Natural killer cell (primary cell): ENCODE results near the gene SLC16A10. TPM values are rescaled to one million over a fixed set of nuclear protein-coding genes. Genes with fewer than 3 reads are reported as not detected.

Source experiments
- ATAC-seq, 3 donors: fragments of 150-1000 bp in 2 of 3; fragments of 200-7000 bp in 1 of 3; cut with Tn5 transposase; 1 replicate in 1 of 3; 2 replicates in 2 of 3; pipeline ENCODE4 v1.10.0; 2021; ENCODE audit warnings: mild to moderate bottlenecking in 2 of 3, moderate library complexity in 2 of 3
- DNase-seq, 2 donors: peaks; one replicate each; pipeline versions ENCODE4 v3.0.0 to v3.0.0-alpha.2; 2013 to 2021; ENCODE audit warnings: mixed read lengths in 1 of 2
- H3K27ac ChIP-seq: one replicate; pipeline ENCODE4 v1.5.1; 2013; ENCODE audit warnings: mild to moderate bottlenecking, low read length
- H3K27me3 ChIP-seq: one replicate; pipeline ENCODE4 v1.6.1; 2013; ENCODE audit warnings: low read length; ENCODE audit not compliant: control insufficient read depth, insufficient read depth
- H3K36me3 ChIP-seq: one replicate; pipeline ENCODE4 v1.6.1; 2013; ENCODE audit warnings: low read length; ENCODE audit not compliant: control insufficient read depth, insufficient read depth
- H3K4me1 ChIP-seq: one replicate; pipeline ENCODE4 v1.6.1; 2013; ENCODE audit warnings: low read length; ENCODE audit not compliant: control insufficient read depth, insufficient read depth
- H3K4me3 ChIP-seq: one replicate; pipeline ENCODE4 v1.5.1; 2013; ENCODE audit warnings: low read length
- H3K9me3 ChIP-seq: one replicate; pipeline ENCODE4 v1.6.1; 2013; ENCODE audit warnings: low read length; ENCODE audit not compliant: control insufficient read depth, insufficient read depth
- H3K27ac Mint-ChIP-seq, 2 donors: one replicate each; pipeline ENCODE4 v1.8.0; 2022; ENCODE audit warnings: mild to moderate bottlenecking in 2 of 2, mixed read lengths in 2 of 2, moderate library complexity in 1 of 2
- H3K27me3 Mint-ChIP-seq, 2 donors: one replicate each; pipeline ENCODE4 v1.8.0; 2022; ENCODE audit warnings: low read depth in 2 of 2, mixed read lengths in 2 of 2
- H3K36me3 Mint-ChIP-seq: one replicate; pipeline ENCODE4 v1.8.0; 2022; ENCODE audit warnings: mixed read lengths
- H3K4me1 Mint-ChIP-seq, 2 donors: one replicate each; pipeline ENCODE4 v1.8.0; 2022; ENCODE audit warnings: mixed read lengths in 2 of 2
- H3K4me3 Mint-ChIP-seq: one replicate; pipeline ENCODE4 v1.8.0; 2022; ENCODE audit warnings: mild to moderate bottlenecking, moderate library complexity, mixed read lengths
- H3K9me3 Mint-ChIP-seq, 2 donors: one replicate each; pipeline ENCODE4 v1.8.0; 2022; ENCODE audit warnings: mixed read lengths in 2 of 2
- WGBS: methylation state at CpG from one replicate; pipeline ENCODE4 v1.1.7; 2013; ENCODE audit warnings: missing lambda C conversion rate; ENCODE audit not compliant: insufficient coverage; 5-methylcytosine and 5-hydroxymethylcytosine counted together
- intact Hi-C: fragments of 100-400 bp; cut with micrococcal nuclease; formaldehyde crosslinking; loops from one replicate; pipeline ENCODE4 v1.14.2; 2022
- total RNA-seq, 4 donors: library from RNA; stranded (reverse); fragments of 120-200 nt in 1 of 4; gene quantifications; one replicate each; pipeline versions ENCODE4 v1.2.3 to v1.2.4, GENCODE V29; 2013 to 2022
- TF ChIP-seq, protein P1 (sequence below): fragments of 200-600 bp; IDR thresholded peaks from one replicate; pipeline ENCODE4 v1.8.0; 2022; ENCODE audit warnings: antibody characterized with exemption

SLC16A10 gene
- total RNA-seq, 3 donors from 2014 or later (not counting 1 experiment from before 2014, with no cell fraction given), result 0.05 to 0.53 (median 0.18) TPM

DNA sequence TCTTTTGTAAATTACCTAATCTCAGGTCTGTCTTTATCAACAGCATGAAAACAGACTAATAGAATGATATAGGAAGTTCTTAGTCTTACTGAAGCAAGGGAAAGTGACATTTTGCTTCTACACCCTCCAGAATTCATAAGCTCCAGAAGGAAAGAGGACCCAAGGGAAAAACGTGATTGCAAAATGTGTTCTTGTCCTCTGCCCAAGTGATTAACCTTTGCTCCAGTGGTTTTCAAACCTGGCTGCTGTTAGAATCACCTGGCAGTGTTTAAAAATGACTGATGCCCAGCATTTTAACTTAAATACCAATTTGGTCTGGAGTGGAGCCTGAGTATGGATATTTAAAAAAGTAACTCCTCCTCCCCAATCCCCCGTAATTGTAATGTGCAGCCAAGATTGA lies 191.4 kb downstream of the SLC16A10 start:
- H3K36me3 ChIP-seq, result peaks cover 54% of the 10 kb centered on the region
- Mint-ChIP-seq H3K27me3 (no peaks in the 10 kb centered on the region), H3K4me3 (no peak overlapping the region), H3K4me1 (peaks cover 4 to 11% of the 10 kb centered on the region in 2 donors), H3K9me3 (peaks cover 5 to 7% of the 10 kb centered on the region in 2 donors), H3K27ac (no peak overlapping the region), H3K36me3 (peaks cover 57% of the 10 kb centered on the region)
- no peak for ATAC-seq
- H3K4me3 ChIP-seq, result no peak overlapping the region
- no peaks in the 10 kb centered on the region for H3K4me1 ChIP-seq
- no peak for DNase-seq
- H3K27me3 ChIP-seq, result no peaks in the 10 kb centered on the region
- peaks cover 9% of the 10 kb centered on the region for H3K9me3 ChIP-seq
- TF ChIP-seq, protein P1, sequence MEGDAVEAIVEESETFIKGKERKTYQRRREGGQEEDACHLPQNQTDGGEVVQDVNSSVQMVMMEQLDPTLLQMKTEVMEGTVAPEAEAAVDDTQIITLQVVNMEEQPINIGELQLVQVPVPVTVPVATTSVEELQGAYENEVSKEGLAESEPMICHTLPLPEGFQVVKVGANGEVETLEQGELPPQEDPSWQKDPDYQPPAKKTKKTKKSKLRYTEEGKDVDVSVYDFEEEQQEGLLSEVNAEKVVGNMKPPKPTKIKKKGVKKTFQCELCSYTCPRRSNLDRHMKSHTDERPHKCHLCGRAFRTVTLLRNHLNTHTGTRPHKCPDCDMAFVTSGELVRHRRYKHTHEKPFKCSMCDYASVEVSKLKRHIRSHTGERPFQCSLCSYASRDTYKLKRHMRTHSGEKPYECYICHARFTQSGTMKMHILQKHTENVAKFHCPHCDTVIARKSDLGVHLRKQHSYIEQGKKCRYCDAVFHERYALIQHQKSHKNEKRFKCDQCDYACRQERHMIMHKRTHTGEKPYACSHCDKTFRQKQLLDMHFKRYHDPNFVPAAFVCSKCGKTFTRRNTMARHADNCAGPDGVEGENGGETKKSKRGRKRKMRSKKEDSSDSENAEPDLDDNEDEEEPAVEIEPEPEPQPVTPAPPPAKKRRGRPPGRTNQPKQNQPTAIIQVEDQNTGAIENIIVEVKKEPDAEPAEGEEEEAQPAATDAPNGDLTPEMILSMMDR, result no peak
- intact Hi-C loops, result no loop called here
- WGBS, result 96% methylated on average over 2 of the region's 2 CpGs
- H3K27ac ChIP-seq, result no peak overlapping the region

DNA sequence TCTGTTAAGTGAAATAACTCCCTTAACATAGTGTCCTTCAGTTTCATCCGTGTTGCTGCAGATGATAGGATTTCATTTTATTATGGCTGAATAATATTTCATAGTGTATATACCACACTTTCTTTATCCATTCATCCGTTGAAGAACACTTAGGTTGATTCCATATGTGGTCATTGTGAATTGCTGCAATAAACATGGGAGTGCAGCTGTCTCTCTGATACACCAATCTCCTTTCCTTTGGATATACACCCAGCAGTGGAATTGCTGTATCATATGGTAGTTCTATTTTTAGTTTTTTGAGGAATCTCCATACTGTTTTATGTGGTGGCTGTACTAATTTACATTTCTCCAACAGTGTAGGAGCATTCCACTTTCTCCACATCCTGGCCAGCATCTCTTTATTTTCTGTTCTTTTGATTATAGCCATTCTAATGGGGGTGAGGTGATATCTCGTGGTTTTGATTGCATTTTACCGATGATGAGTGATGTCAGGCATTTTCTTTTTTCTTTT lies 193.2 kb downstream of the SLC16A10 start:
- H3K36me3 Mint-ChIP-seq, result peaks cover 39% of the 10 kb centered on the region
- H3K27ac ChIP-seq, result no peak overlapping the region
- no peaks in the 10 kb centered on the region for H3K4me1 ChIP-seq
- ATAC-seq, result no peak
- H3K27me3 ChIP-seq, result no peaks in the 10 kb centered on the region
- H3K27me3 Mint-ChIP-seq, result no peaks in the 10 kb centered on the region
- H3K9me3 ChIP-seq, result no peaks in the 10 kb centered on the region
- H3K4me1 Mint-ChIP-seq, result peaks cover 4 to 11% of the 10 kb centered on the region in 2 donors
- H3K9me3 Mint-ChIP-seq, result no peaks in the 10 kb centered on the region
- H3K27ac Mint-ChIP-seq, result no peak overlapping the region
- TF ChIP-seq, protein P1, result no peak
- DNase-seq, result no peak
- no peak overlapping the region for H3K4me3 ChIP-seq
- H3K4me3 Mint-ChIP-seq, result no peak overlapping the region
- intact Hi-C loops, result no loop called here
- WGBS, result no CpG with 5 or more reads among the region's 4 CpGs
- H3K36me3 ChIP-seq, result peaks cover 42% of the 10 kb centered on the region

Other genes with a start within 250 kb of the SLC16A10 start
- 100 to 1,000 TPM; 109 to 175 (median 113) TPM for gene AMD1, start 212.7 kb upstream of the SLC16A10 start, total RNA-seq
- 10 to 100 TPM; 28.2 to 36.0 (median 33.8) TPM for gene GTF3C6, start 128.8 kb upstream of the SLC16A10 start, total RNA-seq
- 1 to 10 TPM; 7.2 to 9.9 (median 8.0) TPM for gene RPF2, start 105.5 kb upstream of the SLC16A10 start, total RNA-seq